GM12878 (cell line): ENCODE measurements around the gene NCOA6. TPM values are rescaled to one million over a fixed set of nuclear protein-coding genes. Genes with fewer than 3 reads are reported as not detected.

Experiments used
- ATAC-seq: fragments of 200-7000 bp; cut with Tn5 transposase; 3 replicates; pipeline ENCODE4 v1.9.1; 2020; ENCODE audit warnings: mild to moderate bottlenecking, moderate library complexity
- BruUV-seq: library from RNA; stranded (reverse); fragments of 400-500 nt; replicated peaks from 2 replicates; lab custom pipeline; 2021; lab: Mats Ljungman, UMichigan
- CTCF ChIA-PET: fragments of 300-600 bp; sonication (Branson Sonifier 250); formaldehyde crosslinking; extraction: SDS; loops from one replicate; lab custom pipeline; 2021; ENCODE audit warnings: inconsistent platforms; lab: Yijun Ruan, JAX
- POLR2A ChIA-PET: fragments of 350-600 bp; formaldehyde crosslinking; extraction: SDS; loops from one replicate; lab custom pipeline; 2021; ENCODE audit warnings: inconsistent platforms; lab: Charles Lee
- RAD21 ChIA-PET: fragments of 300-600 bp; sonication (Branson Sonifier 250); formaldehyde crosslinking; loops from one replicate; lab custom pipeline; 2023; ENCODE audit warnings: antibody characterized with exemption; ENCODE audit not compliant: unreplicated experiment; lab: Charles Lee
- SMC1A ChIA-PET: fragments of 300-600 bp; sonication (Branson Sonifier 250); formaldehyde crosslinking; loops from one replicate; lab custom pipeline; 2023; ENCODE audit not compliant: unreplicated experiment, uncharacterized antibody; lab: Charles Lee
- DNase-seq: peaks from one replicate; pipeline ENCODE4 v3.0.0-alpha.2; 2011; ENCODE audit warnings: low read depth, low spot score
- FAIRE-seq: peaks from 3 replicates; lab custom pipeline; 2011; peaks lifted over from hg19 to GRCh38; lab: Jason Lieb, UNC
- H2AFZ ChIP-seq: 2 replicates; pipeline ENCODE4 v1.6.0; 2011; ENCODE audit warnings: low read depth, low read length, control low read depth; ENCODE audit not compliant: control insufficient read depth
- H3K27ac ChIP-seq: 2 replicates; pipeline ENCODE4 v1.5.1; 2011; ENCODE audit warnings: control low read depth; ENCODE audit not compliant: control insufficient read depth, insufficient read depth
- H3K27me3 ChIP-seq, 2 experiments: replicated peaks in 1 of 2; 2 replicates each; pipeline versions ENCODE4 v1.6.0 to v1.6.1; 2011; ENCODE audit warnings: low read length in 1 of 2; ENCODE audit not compliant: control insufficient read depth in 2 of 2, insufficient read depth in 2 of 2
- H3K36me3 ChIP-seq, 2 experiments: 2 replicates each; pipeline ENCODE4 v1.5.1; 2011; ENCODE audit warnings: low read length in 1 of 2; ENCODE audit not compliant: control insufficient read depth in 2 of 2, insufficient read depth in 2 of 2
- H3K4me1 ChIP-seq: 2 replicates; pipeline ENCODE4 v1.6.1; 2011; ENCODE audit warnings: mild to moderate bottlenecking, low read length, moderate library complexity, mixed read lengths; ENCODE audit not compliant: control insufficient read depth, insufficient read depth
- H3K4me2 ChIP-seq: 2 replicates; pipeline ENCODE4 v1.6.0; 2011; ENCODE audit warnings: control low read depth; ENCODE audit not compliant: control insufficient read depth, insufficient read depth
- H3K4me3 ChIP-seq: fragments of 200-600 bp; sonication (generic); 2 replicates; pipeline ENCODE4 v1.5.1; 2016
- H3K79me2 ChIP-seq: 2 replicates; pipeline ENCODE4 v1.6.0; 2011; ENCODE audit warnings: low read length; ENCODE audit not compliant: control insufficient read depth, insufficient read depth
- H3K9ac ChIP-seq: 2 replicates; pipeline ENCODE4 v1.8.0; 2011; ENCODE audit warnings: low read length, control low read depth, mixed read lengths; ENCODE audit not compliant: control insufficient read depth, insufficient read depth
- H3K9me3 ChIP-seq: replicated peaks from 3 replicates; pipeline ENCODE4 v1.5.1; 2011; ENCODE audit warnings: mild to moderate bottlenecking, low read length; ENCODE audit not compliant: control insufficient read depth, insufficient read depth
- H4K20me1 ChIP-seq: 2 replicates; pipeline ENCODE4 v1.6.0; 2011; ENCODE audit not compliant: control insufficient read depth, insufficient read depth
- CTCF ChIP-seq, 3 experiments: IDR thresholded peaks in 2 of 3; conservative IDR thresholded peaks in 1 of 3; 2 replicates each; pipeline ENCODE4 v1.5.1; 2011; ENCODE audit warnings: low read depth in 3 of 3, low read length in 3 of 3, mild to moderate bottlenecking in 3 of 3, control low read depth in 2 of 3, moderate library complexity in 2 of 3, inconsistent platforms in 1 of 3, mixed read lengths in 1 of 3; ENCODE audit not compliant: control insufficient read depth in 2 of 3, insufficient read depth in 1 of 3; ENCODE audit errors: extremely low read depth in 1 of 3
- IKZF1 ChIP-seq: fragments of 450-650 bp; conservative IDR thresholded peaks from 2 replicates; pipeline ENCODE4 v1.6.1; 2017; ENCODE audit warnings: antibody characterized with exemption, mild to moderate bottlenecking
- IKZF2 ChIP-seq, 2 experiments: fragments of 450-650 bp; IDR thresholded peaks; 2 replicates each; pipeline ENCODE4 v1.6.1; 2017; ENCODE audit warnings: mild to moderate bottlenecking in 2 of 2, moderate library complexity in 2 of 2
- MEF2A ChIP-seq: IDR thresholded peaks from 2 replicates; pipeline ENCODE4 v1.6.1; 2011; ENCODE audit warnings: low read depth, mild to moderate bottlenecking, low read length, moderate library complexity; ENCODE audit not compliant: insufficient read depth
- RAD21 ChIP-seq: IDR thresholded peaks from 2 replicates; pipeline ENCODE4 v1.6.1; 2011; ENCODE audit warnings: mild to moderate bottlenecking, low read depth, low read length, moderate library complexity; ENCODE audit not compliant: insufficient read depth
- SMC3 ChIP-seq: IDR thresholded peaks from 2 replicates; pipeline ENCODE4 v1.6.1; 2011; ENCODE audit warnings: low read length, improper control_type of control experiment, borderline replicate concordance
- SUPT20H ChIP-seq: IDR thresholded peaks from 2 replicates; pipeline ENCODE4 v1.6.1; 2011; ENCODE audit warnings: low read depth, mild to moderate bottlenecking, low read length, moderate library complexity, borderline replicate concordance; ENCODE audit not compliant: control insufficient read depth
- TCF3 ChIP-seq: IDR thresholded peaks from 2 replicates; pipeline ENCODE4 v1.6.1; 2012; ENCODE audit warnings: low read depth, mild to moderate bottlenecking, low read length, borderline replicate concordance; ENCODE audit not compliant: insufficient read depth
- WGBS: methylation state at CpG from one replicate; pipeline ENCODE4 v1.1.6; 2016; ENCODE audit warnings: low lambda C conversion rate; ENCODE audit not compliant: insufficient replicate concordance, insufficient coverage; ENCODE audit errors: missing lambda C conversion rate; 5-methylcytosine and 5-hydroxymethylcytosine counted together
- in situ Hi-C: fragments of 300-500 bp; cut with MboI; formaldehyde crosslinking; loops from 9 replicates; pipeline ENCODE4 v1.14.3; 2018; ENCODE audit warnings: mixed read lengths
- intact Hi-C: fragments of 100-400 bp; cut with micrococcal nuclease; formaldehyde crosslinking; loops from one replicate; pipeline ENCODE4 v1.14.2; 2022; ENCODE audit not compliant: unreplicated experiment
- polyA plus RNA-seq, 11 experiments: library from polyadenylated mRNA; depleted of rRNA in 4 of 11; unstranded in 6 of 11; stranded (reverse) in 5 of 11; fragments of >200 nt; fragmentation: Nextera tagmentation in 4 of 11; fragmentation: Illumina TruSeq in 1 of 11; extraction: Ambion mirVana in 4 of 11; extraction: Trizol in 1 of 11; gene quantifications; 1 replicate in 1 of 11; 2 replicates in 10 of 11; pipeline versions ENCODE4 v1.2.1 to v1.2.3, GENCODE V29; 2011 to 2016; ENCODE audit warnings: inconsistent platforms in 2 of 11, missing spikeins in 2 of 11, low read depth in 1 of 11
- total RNA-seq, 4 experiments: library from RNA; depleted of rRNA in 3 of 4; stranded (reverse); fragments of >200 nt in 3 of 4; fragmentation: Illumina TruSeq in 1 of 4; extraction: Trizol in 1 of 4; gene quantifications; 2 replicates each; pipeline versions ENCODE4 v1.2.1 to v1.2.3, GENCODE V29; 2013 to 2021

The NCOA6 gene
- total and polyA plus RNA-seq, 10 of the 15 experiments (the other 5 are each of a cell fraction or from before 2014, with no cell fraction given), result 6.1 to 20.6 (median 12.6) TPM

GRCh38 chr20:34705397-34706301 is 119.8 kb downstream of the NCOA6 start:
- WGBS, result 48% methylated on average over 6 of the region's 6 CpGs
- Histone ChIP-seq H2AFZ (no peak overlapping the region), H3K4me2 (peak overlapping the region; percentile 27), H3K4me1 (peaks cover 9% of the 10 kb centered on the region; the same call in 1 of the 2 replicates)
- POLR2A ChIA-PET, result interaction anchor here (0.6 to 2.5 kb wide), 4 partner anchors 11 to 60 kb away, joined by 5 to 8 read pairs (median 5); no protein-coding TSS in a partner anchor
- CTCF ChIA-PET, result interaction anchor here (0.7 to 10.2 kb wide), 8 partner anchors 49 to 392 kb away, joined by 3 to 118 read pairs (median 8); partner anchors contain the start of gene DYNLRB1
- in situ Hi-C loops, result no loop called here
- 0 out of 2 replicates have a peak, but pooled peaks have one; percentile 14 for TF ChIP-seq SMC3
- TF ChIP-seq IKZF2 (IDR thresholded peaks at IDR 0.05), result 0 out of 4 replicates have a peak, but pooled peaks of 1 of the 2 experiments have one; percentile 11
- TF ChIP-seq SUPT20H, result no peak
- TF ChIP-seq TCF3, result no peak
- TF ChIP-seq IKZF1, result peak; percentile 14; the same call in 1 of the 2 replicates
- TF ChIP-seq CTCF (IDR thresholded peaks at IDR 0.05 in 2 of 3, conservative IDR thresholded peaks at IDR 0.05 in 1 of 3; ENCODE audit: control insufficient read depth in 2 of 3, extremely low read depth in 1 of 3, insufficient read depth in 1 of 3, low read depth in 3 of 3, low read length in 3 of 3), result peak; percentile 3 to 37 (median 12); a peak in 3 of 6 replicates
- no peak for TF ChIP-seq MEF2A
- TF ChIP-seq RAD21, result peak; percentile 39; the same call in 1 of the 2 replicates
- TF ChIP-seq, all 136 proteins: peak for 5
- peaks cover 3% of the 10 kb centered on the region for H3K79me2 ChIP-seq
- BruUV-seq, result no TSS peak
- no peaks in the 10 kb centered on the region for H4K20me1 ChIP-seq
- H3K9me3 ChIP-seq, result no peaks in the 10 kb centered on the region
- no peak overlapping the region for H3K9ac ChIP-seq
- intact Hi-C loops, result loop anchor here (5.0 kb wide), 1 partner anchor 393 kb away; no protein-coding TSS in a partner anchor
- H3K27ac ChIP-seq, result no peak overlapping the region
- no peaks in the 10 kb centered on the region for H3K27me3 ChIP-seq
- no peak for DNase-seq
- peak overlapping the region; percentile 96; the same call in 1 of the 2 replicates for H3K4me3 ChIP-seq
- ChIA-PET RAD21 (interaction anchor here (0.6 to 4.3 kb wide), 6 partner anchors 62 to 572 kb away, joined by 3 to 36 read pairs (median 6); partner anchors contain the start of gene DYNLRB1), SMC1A (interaction anchor here (0.5 to 13.1 kb wide), 9 partner anchors 14 to 393 kb away, joined by 3 to 146 read pairs (median 6); no protein-coding TSS in a partner anchor)
- no peak for ATAC-seq
- FAIRE-seq, result no peak
- no peaks in the 10 kb centered on the region for H3K36me3 ChIP-seq
